K562 (cell line): Measurements from ENCODE around the gene WDPCP.

Experiments used
- FOXJ3 ChIP-seq: sonication (generic); formaldehyde crosslinking; IDR thresholded peaks from 2 replicates; pipeline ENCODE4 v1.4.0; 2020; ENCODE audit warnings: mild to moderate bottlenecking, missing genetic modification reagents
- GATA2 ChIP-seq: sonication (generic); formaldehyde crosslinking; IDR thresholded peaks from 2 replicates; pipeline ENCODE4 v1.4.0; 2020; ENCODE audit warnings: mild to moderate bottlenecking, missing genetic modification reagents
- MAFK ChIP-seq: IDR thresholded peaks from 2 replicates; pipeline ENCODE4 v1.6.1; 2011; ENCODE audit warnings: low read length, improper control_type of control experiment
- POLR2AphosphoS5 ChIP-seq: IDR thresholded peaks from 2 replicates; pipeline ENCODE4 v1.6.1; 2011; ENCODE audit warnings: mild to moderate bottlenecking, low read depth, low read length, moderate library complexity; ENCODE audit not compliant: control insufficient read depth, insufficient read depth
- SMARCA4 ChIP-seq: fragments of 450-650 bp; IDR thresholded peaks from 2 replicates; pipeline ENCODE4 v1.6.1; 2016
- SRF ChIP-seq, 2 experiments: fragments of 250-450, 450-650 bp in 1 of 2; sonication (Bioruptor Pico) in 1 of 2; sonication (generic) in 1 of 2; formaldehyde crosslinking; IDR thresholded peaks; 2 replicates each; pipeline versions ENCODE4 v1.5.0 to v1.5.1; 2020 to 2022; ENCODE audit warnings: mild to moderate bottlenecking in 1 of 2, missing genetic modification reagents in 1 of 2
- SRSF3 ChIP-seq: fragments of 200-400 bp; formaldehyde crosslinking; IDR thresholded peaks from 2 replicates; pipeline ENCODE4 v1.6.1; 2016; ENCODE audit warnings: mild to moderate bottlenecking, low read length, moderate library complexity; ENCODE audit not compliant: insufficient read depth
- SRSF7 ChIP-seq: fragments of 200-400 bp; formaldehyde crosslinking; optimal IDR thresholded peaks from 2 replicates; pipeline ENCODE3; 2017; ENCODE audit warnings: mild to moderate bottlenecking, low read depth, low read length
- TAF7 ChIP-seq: fragments of 450-650 bp; IDR thresholded peaks from 2 replicates; pipeline ENCODE4 v1.6.1; 2016; ENCODE audit warnings: missing genetic modification characterization, missing compliant biosample characterization
- TEAD2 ChIP-seq: fragments of 450-650 bp; IDR thresholded peaks from 2 replicates; pipeline ENCODE4 v1.6.1; 2016; ENCODE audit warnings: missing genetic modification characterization, control low read depth, missing compliant biosample characterization
- WHSC1 ChIP-seq: IDR thresholded peaks from one replicate; pipeline ENCODE4 v1.6.1; 2012; ENCODE audit warnings: low read length, control low read depth, inconsistent platforms
- ZNF695 ChIP-seq: fragments of 450-650 bp; formaldehyde crosslinking; IDR thresholded peaks from 2 replicates; pipeline ENCODE4 v1.4.0; 2020; ENCODE audit warnings: mild to moderate bottlenecking, moderate library complexity
- TF ChIP-seq, protein P1 (sequence below), 3 experiments: IDR thresholded peaks in 2 of 3; conservative IDR thresholded peaks in 1 of 3; 2 replicates each; pipeline ENCODE4 v1.5.1; 2011 to 2012; ENCODE audit warnings: low read length in 3 of 3, mild to moderate bottlenecking in 3 of 3, control low read depth in 2 of 3, improper control_type of control experiment in 1 of 3, inconsistent platforms in 1 of 3, low read depth in 1 of 3, mixed read lengths in 1 of 3, moderate library complexity in 1 of 3; ENCODE audit not compliant: insufficient read depth in 2 of 3
- TF ChIP-seq, protein P2 (sequence below), 2 experiments: fragments of 450-650 bp; formaldehyde crosslinking in 1 of 2; IDR thresholded peaks; 2 replicates each; pipeline versions ENCODE4 v1.4.0 to v1.6.1; 2014 to 2020; ENCODE audit warnings: mild to moderate bottlenecking in 2 of 2, borderline replicate concordance in 1 of 2, low read depth in 1 of 2

DNA sequence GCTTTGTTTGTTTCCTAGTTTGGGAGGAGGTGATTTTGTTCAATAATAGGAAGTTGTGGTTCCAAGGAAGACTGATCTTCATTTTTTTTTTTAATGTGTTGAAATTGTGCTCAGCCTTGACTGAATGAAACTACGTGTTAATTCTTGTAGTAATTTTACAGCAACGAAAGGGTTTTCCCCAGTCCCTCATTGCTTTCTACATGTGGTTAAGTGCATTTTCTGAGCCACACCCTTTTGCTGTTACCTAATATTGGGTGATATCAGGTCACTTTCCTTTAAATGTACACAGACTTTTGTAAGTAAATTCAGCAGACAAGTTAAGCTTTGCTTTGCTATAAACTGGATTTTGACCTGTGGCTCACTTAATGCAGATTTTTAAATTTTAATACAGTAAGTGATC, 464.1 kb downstream of the WDPCP start:
- TF ChIP-seq POLR2AphosphoS5 (no peak), TEAD2 (tag) (no peak), FOXJ3 (CRISPR knock-in tag) (no peak), MAFK (no peak), SRSF7 (no peak), ZNF695 (CRISPR knock-in tag) (no peak), SMARCA4 (no peak), WHSC1 (no peak), GATA2 (CRISPR knock-in tag) (no peak), SRSF3 (no peak), TAF7 (no peak), SRF (CRISPR knock-in tag; IDR thresholded peaks at IDR 0.05) (no peak)
- TF ChIP-seq, protein P1, sequence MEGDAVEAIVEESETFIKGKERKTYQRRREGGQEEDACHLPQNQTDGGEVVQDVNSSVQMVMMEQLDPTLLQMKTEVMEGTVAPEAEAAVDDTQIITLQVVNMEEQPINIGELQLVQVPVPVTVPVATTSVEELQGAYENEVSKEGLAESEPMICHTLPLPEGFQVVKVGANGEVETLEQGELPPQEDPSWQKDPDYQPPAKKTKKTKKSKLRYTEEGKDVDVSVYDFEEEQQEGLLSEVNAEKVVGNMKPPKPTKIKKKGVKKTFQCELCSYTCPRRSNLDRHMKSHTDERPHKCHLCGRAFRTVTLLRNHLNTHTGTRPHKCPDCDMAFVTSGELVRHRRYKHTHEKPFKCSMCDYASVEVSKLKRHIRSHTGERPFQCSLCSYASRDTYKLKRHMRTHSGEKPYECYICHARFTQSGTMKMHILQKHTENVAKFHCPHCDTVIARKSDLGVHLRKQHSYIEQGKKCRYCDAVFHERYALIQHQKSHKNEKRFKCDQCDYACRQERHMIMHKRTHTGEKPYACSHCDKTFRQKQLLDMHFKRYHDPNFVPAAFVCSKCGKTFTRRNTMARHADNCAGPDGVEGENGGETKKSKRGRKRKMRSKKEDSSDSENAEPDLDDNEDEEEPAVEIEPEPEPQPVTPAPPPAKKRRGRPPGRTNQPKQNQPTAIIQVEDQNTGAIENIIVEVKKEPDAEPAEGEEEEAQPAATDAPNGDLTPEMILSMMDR (IDR thresholded peaks at IDR 0.05 in 2 of 3, conservative IDR thresholded peaks at IDR 0.05 in 1 of 3; ENCODE audit: insufficient read depth in 2 of 3, low read depth in 1 of 3, low read length in 3 of 3): no peak
- TF ChIP-seq, protein P2, sequence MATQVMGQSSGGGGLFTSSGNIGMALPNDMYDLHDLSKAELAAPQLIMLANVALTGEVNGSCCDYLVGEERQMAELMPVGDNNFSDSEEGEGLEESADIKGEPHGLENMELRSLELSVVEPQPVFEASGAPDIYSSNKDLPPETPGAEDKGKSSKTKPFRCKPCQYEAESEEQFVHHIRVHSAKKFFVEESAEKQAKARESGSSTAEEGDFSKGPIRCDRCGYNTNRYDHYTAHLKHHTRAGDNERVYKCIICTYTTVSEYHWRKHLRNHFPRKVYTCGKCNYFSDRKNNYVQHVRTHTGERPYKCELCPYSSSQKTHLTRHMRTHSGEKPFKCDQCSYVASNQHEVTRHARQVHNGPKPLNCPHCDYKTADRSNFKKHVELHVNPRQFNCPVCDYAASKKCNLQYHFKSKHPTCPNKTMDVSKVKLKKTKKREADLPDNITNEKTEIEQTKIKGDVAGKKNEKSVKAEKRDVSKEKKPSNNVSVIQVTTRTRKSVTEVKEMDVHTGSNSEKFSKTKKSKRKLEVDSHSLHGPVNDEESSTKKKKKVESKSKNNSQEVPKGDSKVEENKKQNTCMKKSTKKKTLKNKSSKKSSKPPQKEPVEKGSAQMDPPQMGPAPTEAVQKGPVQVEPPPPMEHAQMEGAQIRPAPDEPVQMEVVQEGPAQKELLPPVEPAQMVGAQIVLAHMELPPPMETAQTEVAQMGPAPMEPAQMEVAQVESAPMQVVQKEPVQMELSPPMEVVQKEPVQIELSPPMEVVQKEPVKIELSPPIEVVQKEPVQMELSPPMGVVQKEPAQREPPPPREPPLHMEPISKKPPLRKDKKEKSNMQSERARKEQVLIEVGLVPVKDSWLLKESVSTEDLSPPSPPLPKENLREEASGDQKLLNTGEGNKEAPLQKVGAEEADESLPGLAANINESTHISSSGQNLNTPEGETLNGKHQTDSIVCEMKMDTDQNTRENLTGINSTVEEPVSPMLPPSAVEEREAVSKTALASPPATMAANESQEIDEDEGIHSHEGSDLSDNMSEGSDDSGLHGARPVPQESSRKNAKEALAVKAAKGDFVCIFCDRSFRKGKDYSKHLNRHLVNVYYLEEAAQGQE (IDR thresholded peaks at IDR 0.05; ENCODE audit: borderline replicate concordance): no peak
- TF ChIP-seq, protein P2 (CRISPR knock-in tag; IDR thresholded peaks at IDR 0.05; ENCODE audit: low read depth): no peak
